Measurements from ENCODE around the gene MAMLD1. TPM values are rescaled to one million over a fixed set of nuclear protein-coding genes. Genes with fewer than 3 reads are reported as not detected.

The MAMLD1 gene
- total and polyA plus RNA-seq, 9 of the 15 experiments (the other 6 are each of a cell fraction or from before 2014, with no cell fraction given): 0.12 to 0.18 TPM; not detected in 7

GRCh38 chrX:150499240-150499639, 136.1 kb downstream of the MAMLD1 start:
- Histone ChIP-seq H3K79me2 (ENCODE audit: control insufficient read depth, insufficient read depth, low read length) (no peaks in the 10 kb centered on the region), H3K9me1 (ENCODE audit: control insufficient read depth, insufficient read depth, low read length) (no peaks in the 10 kb centered on the region), H3K9me3 (replicated peaks; ENCODE audit: control insufficient read depth, insufficient read depth, low read depth, low read length) (no peaks in the 10 kb centered on the region), H3K27me3 (ENCODE audit: control insufficient read depth in 2 of 2, insufficient read depth in 2 of 2, low read length in 2 of 2) (peaks cover 0 to 27% of the 10 kb centered on the region in 2 experiments), H3K36me3 (ENCODE audit: control insufficient read depth, insufficient read depth, low read length) (no peaks in the 10 kb centered on the region), H3K4me2 (ENCODE audit: insufficient read depth, low read length) (no peak overlapping the region), H3K9ac (ENCODE audit: insufficient read depth in 1 of 2, low read depth in 2 of 2, low read length in 2 of 2) (no peak overlapping the region), H4K20me1 (replicated peaks; ENCODE audit: control insufficient read depth, insufficient read depth, low read length) (no peaks in the 10 kb centered on the region), H3K4me1 (replicated peaks in 1 of 2; ENCODE audit: control insufficient read depth in 2 of 2, insufficient read depth in 2 of 2, low read length in 2 of 2) (no peaks in the 10 kb centered on the region), H2AFZ (ENCODE audit: low read depth, low read length) (no peak overlapping the region), H3K27ac (ENCODE audit: extremely low read depth, low read depth, low read length) (no peak overlapping the region), H3K4me3 (no peak overlapping the region)
- no TSS peak for BruUV-seq (replicated peaks)
- in situ Hi-C loops (cut with MboI) (no loop called here), intact Hi-C loops (cut with micrococcal nuclease) (no loop called here)
- ChIA-PET POLR2A (interaction anchor here (0.6 kb wide), 1 partner anchor 37 kb away, joined by 3 read pairs; no protein-coding TSS in a partner anchor), CTCF (ENCODE audit: low intra/inter-chr PET ratio) (no interaction called here)
- no peak for TF ChIP-seq TOE1 (IDR thresholded peaks at IDR 0.05; ENCODE audit: borderline replicate concordance)
- TF ChIP-seq TOE1 (CRISPR knock-in tag; IDR thresholded peaks at IDR 0.05; ENCODE audit: borderline replicate concordance, low read depth): no peak
- TF ChIP-seq ZNF57 (CRISPR knock-in tag; IDR thresholded peaks at IDR 0.05): no peak
- TF ChIP-seq FUS (optimal IDR thresholded peaks at IDR 0.05; ENCODE audit: low read depth, low read length): no peak
- TF ChIP-seq ETV6 (IDR thresholded peaks at IDR 0.05; ENCODE audit: borderline replicate concordance in 1 of 2, low read depth in 2 of 2, low read length in 1 of 2): no peak
- TF ChIP-seq ETV6 (CRISPR knock-in tag; IDR thresholded peaks at IDR 0.05; ENCODE audit: borderline replicate concordance): no peak
- TF ChIP-seq FOXA3 (CRISPR knock-in tag; conservative IDR thresholded peaks at IDR 0.05 in 1 of 2, IDR thresholded peaks at IDR 0.05 in 1 of 2): no peak
- TF ChIP-seq SREBF2 (CRISPR knock-in tag; IDR thresholded peaks at IDR 0.05): no peak
- no peak for TF ChIP-seq ZNF133 (CRISPR knock-in tag; IDR thresholded peaks at IDR 0.05)
- TF ChIP-seq ZNF324 (CRISPR knock-in tag; IDR thresholded peaks at IDR 0.05): no peak
- no peak for TF ChIP-seq ZBTB33 (CRISPR knock-in tag; IDR thresholded peaks at IDR 0.05)
- TF ChIP-seq, protein P1, sequence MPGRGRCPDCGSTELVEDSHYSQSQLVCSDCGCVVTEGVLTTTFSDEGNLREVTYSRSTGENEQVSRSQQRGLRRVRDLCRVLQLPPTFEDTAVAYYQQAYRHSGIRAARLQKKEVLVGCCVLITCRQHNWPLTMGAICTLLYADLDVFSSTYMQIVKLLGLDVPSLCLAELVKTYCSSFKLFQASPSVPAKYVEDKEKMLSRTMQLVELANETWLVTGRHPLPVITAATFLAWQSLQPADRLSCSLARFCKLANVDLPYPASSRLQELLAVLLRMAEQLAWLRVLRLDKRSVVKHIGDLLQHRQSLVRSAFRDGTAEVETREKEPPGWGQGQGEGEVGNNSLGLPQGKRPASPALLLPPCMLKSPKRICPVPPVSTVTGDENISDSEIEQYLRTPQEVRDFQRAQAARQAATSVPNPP (IDR thresholded peaks at IDR 0.05; ENCODE audit: borderline replicate concordance, insufficient read depth, insufficient read length): no peak
- TF ChIP-seq E2F4 (CRISPR knock-in tag; IDR thresholded peaks at IDR 0.05; ENCODE audit: low read depth): no peak
- TF ChIP-seq MCM5 (IDR thresholded peaks at IDR 0.05; ENCODE audit: low read depth): no peak
- TF ChIP-seq CCAR2 (IDR thresholded peaks at IDR 0.05; ENCODE audit: low read depth, low read length): no peak
- no peak for TF ChIP-seq CSDE1 (IDR thresholded peaks at IDR 0.05)
- no peak for TF ChIP-seq SNIP1 (IDR thresholded peaks at IDR 0.05; ENCODE audit: low read depth)
- TF ChIP-seq RBFOX2 (IDR thresholded peaks at IDR 0.05; ENCODE audit: low read depth, low read length): no peak
- TF ChIP-seq ZNF174 (CRISPR knock-in tag; IDR thresholded peaks at IDR 0.05): no peak
- TF ChIP-seq PHB2 (IDR thresholded peaks at IDR 0.05; ENCODE audit: low read depth): no peak
- TF ChIP-seq HLTF (IDR thresholded peaks at IDR 0.05): no peak
- no peak for TF ChIP-seq GABPB2 (CRISPR knock-in tag; conservative IDR thresholded peaks at IDR 0.05)
- 0% methylated on average over 3 of the region's 3 CpGs for WGBS (ENCODE audit: insufficient coverage, low coverage, missing lambda C conversion rate)
- ATAC-seq (no peak), DNase-seq (ENCODE audit: extremely low read depth in 1 of 4, low spot score in 3 of 4) (no peak), FAIRE-seq (no peak)

Data from K562 (cell line).